ENCODE measurements around the gene MDFI.

Gene MDFI

DNA sequence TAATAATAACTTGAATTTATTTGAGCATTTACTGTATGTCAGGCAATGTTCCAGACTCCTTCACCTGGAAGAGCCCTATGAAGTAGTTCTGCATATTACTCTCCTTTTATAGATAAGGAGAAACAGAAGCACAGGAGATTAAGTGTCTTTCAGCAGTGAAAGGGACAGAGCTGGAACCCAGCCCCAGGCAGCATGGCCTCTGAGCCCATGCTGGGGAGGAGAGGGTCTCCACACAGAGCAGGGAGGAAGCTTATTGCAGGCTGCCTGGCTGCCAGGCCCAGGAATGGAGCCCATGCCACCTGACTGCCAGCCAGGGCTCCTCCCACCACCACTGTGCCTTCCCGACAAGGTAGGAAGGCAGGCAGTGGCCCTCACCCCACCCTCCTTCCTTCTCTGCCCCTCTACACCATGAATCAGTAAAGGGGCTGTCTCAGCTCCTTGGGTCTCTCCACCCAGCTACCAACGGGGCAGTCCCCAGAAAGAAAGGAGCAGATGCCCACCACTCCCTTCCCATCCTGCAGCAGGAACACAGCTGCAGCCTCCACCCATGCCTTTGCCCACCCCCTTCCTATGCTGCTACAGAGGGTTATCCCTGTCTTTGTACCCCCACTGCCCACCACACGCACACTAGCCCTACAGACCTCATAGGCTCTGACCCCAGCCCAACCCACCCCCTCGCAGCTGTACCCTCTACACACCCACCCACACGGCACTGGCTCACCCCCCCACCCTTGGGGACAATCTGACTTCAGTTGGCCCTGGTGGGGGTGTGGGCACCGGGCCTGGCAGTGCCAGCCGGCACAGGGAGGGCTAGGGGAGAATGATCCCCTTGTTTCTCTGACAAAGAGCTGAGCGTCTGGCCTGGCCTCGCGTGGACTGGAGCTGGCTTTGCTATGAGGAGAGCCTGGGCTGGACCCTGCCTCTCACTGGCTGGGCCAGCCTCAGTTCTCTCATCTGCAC, 55.3 kb downstream of the MDFI start:
- DNase-seq (ENCODE audit: low spot score): no peak
- Mint-ChIP-seq H3K36me3 (ENCODE audit: low read depth) (no peaks in the 10 kb centered on the region), H3K27me3 (ENCODE audit: low read depth) (no peaks in the 10 kb centered on the region), H3K4me3 (no peak overlapping the region), H3K9me3 (no peaks in the 10 kb centered on the region), H3K27ac (no peak overlapping the region), H3K4me1 (ENCODE audit: low read depth) (no peaks in the 10 kb centered on the region)

GRCh38 chr6:41694815-41695526, 56.7 kb downstream of the MDFI start:
- Mint-ChIP-seq H3K36me3 (ENCODE audit: low read depth) (no peaks in the 10 kb centered on the region), H3K4me1 (ENCODE audit: low read depth) (no peaks in the 10 kb centered on the region), H3K27ac (no peak overlapping the region), H3K4me3 (no peak overlapping the region), H3K9me3 (no peaks in the 10 kb centered on the region), H3K27me3 (ENCODE audit: low read depth) (no peaks in the 10 kb centered on the region)
- DNase-seq (ENCODE audit: low spot score): no peak

- H3K27ac Mint-ChIP-seq: no peak overlapping the region
- no peak overlapping the region for H3K4me3 Mint-ChIP-seq
- no peaks in the 10 kb centered on the region for H3K36me3 Mint-ChIP-seq (ENCODE audit: low read depth)
- no peak for DNase-seq (ENCODE audit: low spot score)
- no peaks in the 10 kb centered on the region for H3K9me3 Mint-ChIP-seq
- H3K27me3 Mint-ChIP-seq (ENCODE audit: low read depth): no peaks in the 10 kb centered on the region
- no peaks in the 10 kb centered on the region for H3K4me1 Mint-ChIP-seq (ENCODE audit: low read depth)
Observed at GRCh38 chr6:41695825-41696224, 57.6 kb downstream of the MDFI start.

GRCh38 chr6:41696788-41697187, 58.5 kb downstream of the MDFI start:
- Mint-ChIP-seq H3K36me3 (ENCODE audit: low read depth) (no peaks in the 10 kb centered on the region), H3K27ac (no peak overlapping the region), H3K27me3 (ENCODE audit: low read depth) (no peaks in the 10 kb centered on the region), H3K4me1 (ENCODE audit: low read depth) (no peaks in the 10 kb centered on the region), H3K4me3 (no peak overlapping the region), H3K9me3 (no peaks in the 10 kb centered on the region)
- DNase-seq (ENCODE audit: low spot score): no peak

DNA sequence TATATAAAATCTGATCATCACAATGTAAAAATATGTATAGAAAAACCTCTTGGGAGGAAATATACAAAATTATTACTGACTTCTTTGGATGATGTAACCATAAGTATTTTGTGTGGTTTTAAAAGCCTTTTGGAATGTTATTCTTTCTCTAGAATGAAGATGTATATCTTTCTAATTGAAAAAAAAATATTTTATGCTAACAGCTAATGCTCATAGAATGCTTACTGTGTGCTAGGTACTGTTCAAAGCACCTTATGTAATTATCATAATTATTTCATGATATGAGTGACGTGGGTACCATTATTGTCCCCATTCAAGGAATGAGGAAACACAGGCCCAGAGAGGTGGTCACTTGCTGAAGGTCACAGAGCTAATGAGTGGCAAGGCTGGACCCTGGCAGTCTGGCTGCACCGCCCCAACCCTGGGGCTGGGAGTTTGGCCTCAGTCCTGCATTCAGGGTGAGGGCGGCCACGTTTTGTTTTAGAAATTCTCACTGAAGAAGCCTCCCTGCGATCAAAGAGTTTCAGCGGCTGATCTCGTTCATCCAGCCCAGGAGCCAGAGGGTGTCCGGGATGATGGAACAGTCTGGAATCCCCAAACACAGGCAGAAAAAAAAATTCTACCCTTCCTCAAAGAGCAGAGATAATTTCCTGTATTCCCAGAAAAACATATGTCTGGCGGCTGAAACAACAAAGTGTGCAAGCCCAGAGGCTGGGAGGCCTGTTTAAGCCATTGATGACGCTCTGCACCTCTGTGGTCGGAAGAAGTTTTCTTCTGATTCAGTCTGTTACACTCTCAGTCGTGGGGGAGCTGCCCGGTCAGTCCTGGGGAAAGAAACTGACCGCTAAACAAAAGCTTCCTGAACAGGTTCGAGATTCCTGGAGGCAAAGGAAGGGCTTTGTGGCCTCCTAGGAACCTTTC, 59.9 kb downstream of the MDFI start:
- H3K36me3 Mint-ChIP-seq (ENCODE audit: low read depth): no peaks in the 10 kb centered on the region
- H3K27ac Mint-ChIP-seq: no peak overlapping the region

GRCh38 chr6:41699063-41699462, 60.8 kb downstream of the MDFI start:
- Mint-ChIP-seq H3K9me3 (no peaks in the 10 kb centered on the region), H3K4me3 (no peak overlapping the region), H3K4me1 (ENCODE audit: low read depth) (no peaks in the 10 kb centered on the region), H3K36me3 (ENCODE audit: low read depth) (no peaks in the 10 kb centered on the region), H3K27me3 (ENCODE audit: low read depth) (no peaks in the 10 kb centered on the region), H3K27ac (no peak overlapping the region)
- DNase-seq (ENCODE audit: low spot score): no peak

More for the DNA sequence above, 59.9 kb downstream of the MDFI start:
- no peak overlapping the region for H3K4me3 Mint-ChIP-seq
- no peak for DNase-seq (ENCODE audit: low spot score)
- H3K27me3 Mint-ChIP-seq (ENCODE audit: low read depth): no peaks in the 10 kb centered on the region
- no peaks in the 10 kb centered on the region for H3K4me1 Mint-ChIP-seq (ENCODE audit: low read depth)
- no peaks in the 10 kb centered on the region for H3K9me3 Mint-ChIP-seq

GRCh38 chr6:41700463-41701347, 62.4 kb downstream of the MDFI start:
- H3K36me3 Mint-ChIP-seq (ENCODE audit: low read depth): no peaks in the 10 kb centered on the region
- H3K27me3 Mint-ChIP-seq (ENCODE audit: low read depth): no peaks in the 10 kb centered on the region
- H3K9me3 Mint-ChIP-seq: no peaks in the 10 kb centered on the region
- DNase-seq (ENCODE audit: low spot score): no peak
- H3K27ac Mint-ChIP-seq: peak overlapping the region; percentile 17
- H3K4me3 Mint-ChIP-seq: no peak overlapping the region
- H3K4me1 Mint-ChIP-seq (ENCODE audit: low read depth): peaks cover 1% of the 10 kb centered on the region

DNA sequence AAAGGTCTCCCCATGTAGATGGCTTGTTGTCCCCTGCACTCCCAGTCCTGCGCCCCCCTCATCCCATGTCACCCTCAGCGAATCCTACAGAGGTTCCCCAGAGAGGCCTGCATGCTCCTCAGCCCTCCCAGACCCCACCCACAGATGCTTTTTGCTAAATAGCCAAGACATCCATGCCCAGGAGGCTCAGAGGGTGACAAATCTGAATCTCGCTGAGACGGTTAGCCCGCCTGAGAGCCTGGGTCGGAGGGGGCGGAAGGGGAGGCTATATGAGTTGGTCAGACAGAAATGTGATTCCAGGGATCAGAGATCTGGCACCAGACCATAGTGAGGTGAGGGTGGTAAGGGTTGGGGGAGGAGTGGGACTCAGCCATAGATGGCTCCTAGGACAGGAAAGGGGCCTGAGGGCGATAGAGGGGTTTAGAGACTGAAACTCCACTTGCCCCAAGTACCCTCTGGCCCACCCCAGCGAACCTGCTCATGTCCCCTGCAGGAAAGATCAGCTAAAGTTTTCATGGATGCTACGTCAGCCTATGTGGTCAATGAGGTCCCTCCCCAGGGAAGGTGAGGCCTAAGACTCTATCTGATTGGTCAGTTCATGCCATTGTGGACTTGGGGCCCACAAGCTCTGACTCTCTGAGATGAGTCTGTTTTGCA, 63.9 kb downstream of the MDFI start:
- no peak for DNase-seq (ENCODE audit: low spot score)
- Mint-ChIP-seq H3K4me3 (no peak overlapping the region), H3K27me3 (ENCODE audit: low read depth) (no peaks in the 10 kb centered on the region), H3K4me1 (ENCODE audit: low read depth) (peaks cover 14% of the 10 kb centered on the region), H3K36me3 (ENCODE audit: low read depth) (no peaks in the 10 kb centered on the region), H3K27ac (no peak overlapping the region), H3K9me3 (no peaks in the 10 kb centered on the region)

GRCh38 chr6:41702771-41703494, 64.7 kb downstream of the MDFI start:
- H3K9me3 Mint-ChIP-seq: no peaks in the 10 kb centered on the region
- no peak overlapping the region for H3K27ac Mint-ChIP-seq
- peaks cover 21% of the 10 kb centered on the region for H3K4me1 Mint-ChIP-seq (ENCODE audit: low read depth)
- no peaks in the 10 kb centered on the region for H3K27me3 Mint-ChIP-seq (ENCODE audit: low read depth)
- H3K36me3 Mint-ChIP-seq (ENCODE audit: low read depth): no peaks in the 10 kb centered on the region
- no peak for DNase-seq (ENCODE audit: low spot score)
- H3K4me3 Mint-ChIP-seq: no peak overlapping the region
